HL-60/S4 treated with retinoic acid at 250 ng/mL for 4 days and 3 days (cell line): ENCODE results near the gene EEPD1.

Experiments
- in situ Hi-C: fragments of 300-500 bp; cut with MboI; formaldehyde crosslinking; loops from 2 replicates; pipeline ENCODE4 v1.7.0; 2022; ENCODE audit warnings: low sequenced_read_pairs

The EEPD1 gene

GRCh38 chr7:36278620-36279172 is 125.6 kb downstream of the EEPD1 start:
- in situ Hi-C loops: no loop called here

- in situ Hi-C loops: no loop called here
These were observed 126.3 kb downstream of the EEPD1 start for GRCh38 chr7:36279200-36279925.

- in situ Hi-C loops: no loop called here
These were observed 126.9 kb downstream of the EEPD1 start for GRCh38 chr7:36279926-36280315.

- in situ Hi-C loops: no loop called here
These were observed 128.1 kb downstream of the EEPD1 start for GRCh38 chr7:36280840-36281812.

GRCh38 chr7:36281945-36282717 is 129.1 kb downstream of the EEPD1 start:
- in situ Hi-C loops: no loop called here

GRCh38 chr7:36283181-36283580 is 130.1 kb downstream of the EEPD1 start:
- in situ Hi-C loops: no loop called here

- in situ Hi-C loops: no loop called here
These were observed 130.7 kb downstream of the EEPD1 start for GRCh38 chr7:36283711-36284130.

GRCh38 chr7:36284456-36285090 is 131.5 kb downstream of the EEPD1 start:
- in situ Hi-C loops: no loop called here

GRCh38 chr7:36285276-36285675 is 132.2 kb downstream of the EEPD1 start:
- in situ Hi-C loops: no loop called here

GRCh38 chr7:36286226-36286625 is 133.2 kb downstream of the EEPD1 start:
- in situ Hi-C loops: no loop called here

GRCh38 chr7:36286688-36287087 is 133.6 kb downstream of the EEPD1 start:
- in situ Hi-C loops: no loop called here

GRCh38 chr7:36287371-36288241 is 134.6 kb downstream of the EEPD1 start:
- in situ Hi-C loops: no loop called here

- in situ Hi-C loops: no loop called here
These were observed 135.4 kb downstream of the EEPD1 start for GRCh38 chr7:36288501-36288900.

GRCh38 chr7:36289833-36290661 is 137.0 kb downstream of the EEPD1 start:
- in situ Hi-C loops: loop anchor here (10.0 kb wide), 1 partner anchor 305 kb away; no protein-coding TSS in a partner anchor

- in situ Hi-C loops: loop anchor here (10.0 kb wide), 1 partner anchor 307 kb away; no protein-coding TSS in a partner anchor
These were observed 138.6 kb downstream of the EEPD1 start for GRCh38 chr7:36291387-36292316.

- in situ Hi-C loops: loop anchor here (10.0 kb wide), 1 partner anchor 310 kb away; no protein-coding TSS in a partner anchor
These were observed 142.0 kb downstream of the EEPD1 start for GRCh38 chr7:36295090-36295489.

GRCh38 chr7:36296284-36296683 is 143.2 kb downstream of the EEPD1 start:
- in situ Hi-C loops: loop anchor here (10.0 kb wide), 1 partner anchor 311 kb away; no protein-coding TSS in a partner anchor
